SK-N-SH treated with all-trans-retinoic acid at 6 μM for 48 hours (cell line): ENCODE results near the gene TRAPPC6A.
"Not testable (repeated sequence)": the region's sequence is repeated elsewhere in the genome, so short reads cannot be mapped to it uniquely, and the experiment has no call there.

Experiments used
- ATAC-seq: fragments of 200-7000 bp; cut with Tn5 transposase; 3 replicates; pipeline ENCODE4 v1.9.1; 2020; ENCODE audit warnings: mild to moderate bottlenecking, moderate library complexity
- ARNTL ChIP-seq: fragments of 450-650 bp; formaldehyde crosslinking; IDR thresholded peaks from 2 replicates; pipeline ENCODE4 v1.5.0; 2020; ENCODE audit warnings: low read depth, mild to moderate bottlenecking, moderate library complexity, borderline replicate concordance
- BACH2 ChIP-seq: fragments of 250-450 bp; sonication (Bioruptor Pico); IDR thresholded peaks from 2 replicates; pipeline ENCODE4 v1.9.0; 2021; ENCODE audit warnings: mild to moderate bottlenecking, borderline replicate concordance
- CREB5 ChIP-seq: fragments of 250-450 bp; sonication (Bioruptor Pico); IDR thresholded peaks from 2 replicates; pipeline ENCODE4 v1.5.1; 2020; ENCODE audit warnings: low read depth, mild to moderate bottlenecking, moderate library complexity
- CSDC2 ChIP-seq: fragments of 250-450 bp; sonication (Bioruptor Pico); IDR thresholded peaks from 2 replicates; pipeline ENCODE4 v1.5.0; 2020; ENCODE audit warnings: mild to moderate bottlenecking, moderate library complexity
- CSRNP3 ChIP-seq: fragments of 250-450 bp; sonication (Bioruptor Pico); IDR thresholded peaks from 2 replicates; pipeline ENCODE4 v1.5.1; 2021; ENCODE audit warnings: mild to moderate bottlenecking, moderate library complexity
- ESRRG ChIP-seq: fragments of 250-450 bp; sonication (Bioruptor Pico); IDR thresholded peaks from 2 replicates; pipeline ENCODE4 v1.6.1; 2021; ENCODE audit warnings: mild to moderate bottlenecking
- GLIS3 ChIP-seq: fragments of 250-450 bp; sonication (Bioruptor Pico); IDR thresholded peaks from 2 replicates; pipeline ENCODE4 v1.5.0; 2020; ENCODE audit warnings: mild to moderate bottlenecking, moderate library complexity
- ISL1 ChIP-seq: fragments of 250-450 bp; sonication (Bioruptor Pico); IDR thresholded peaks from 2 replicates; pipeline ENCODE4 v2.1.2; 2022; ENCODE audit warnings: mild to moderate bottlenecking, moderate library complexity
- OSR1 ChIP-seq: fragments of 250-450 bp; sonication (Bioruptor Pico); IDR thresholded peaks from 2 replicates; pipeline ENCODE4 v1.8.0; 2022; ENCODE audit warnings: moderate library complexity, mild to moderate bottlenecking, inconsistent platforms
- PATZ1 ChIP-seq: fragments of 250-450 bp; sonication (Bioruptor Pico); IDR thresholded peaks from 2 replicates; pipeline ENCODE4 v1.8.0; 2020; ENCODE audit warnings: mild to moderate bottlenecking, moderate library complexity, borderline replicate concordance
- POU6F1 ChIP-seq: fragments of 250-450 bp; sonication (Bioruptor Pico); IDR thresholded peaks from 2 replicates; pipeline ENCODE4 v1.8.0; 2021; ENCODE audit warnings: low read depth, mild to moderate bottlenecking, moderate library complexity, borderline replicate concordance
- PPARA ChIP-seq: fragments of 250-450 bp; sonication (Bioruptor Pico); IDR thresholded peaks from 2 replicates; pipeline ENCODE4 v1.5.0; 2020; ENCODE audit warnings: mild to moderate bottlenecking, borderline replicate concordance
- RARB ChIP-seq: fragments of 250-450 bp; sonication (Bioruptor Pico); IDR thresholded peaks from 2 replicates; pipeline ENCODE4 v1.8.0; 2021; ENCODE audit warnings: mild to moderate bottlenecking, moderate library complexity
- SNAI2 ChIP-seq: fragments of 250-450 bp; sonication (Bioruptor Pico); IDR thresholded peaks from 2 replicates; pipeline ENCODE4 v1.5.0; 2020; ENCODE audit warnings: mild to moderate bottlenecking, moderate library complexity
- TCF4 ChIP-seq: fragments of 250-450 bp; sonication (Bioruptor Pico); IDR thresholded peaks from 2 replicates; pipeline ENCODE4 v1.8.0; 2021; ENCODE audit warnings: mild to moderate bottlenecking, moderate library complexity, borderline replicate concordance
- TOX ChIP-seq: fragments of 250-450 bp; sonication (Bioruptor Pico); IDR thresholded peaks from 2 replicates; pipeline ENCODE4 v1.8.0; 2021; ENCODE audit warnings: mild to moderate bottlenecking, moderate library complexity, borderline replicate concordance
- TSHZ2 ChIP-seq: fragments of 250-450 bp; sonication (Bioruptor Pico); IDR thresholded peaks from 2 replicates; pipeline ENCODE4 v1.5.0; 2020; ENCODE audit warnings: mild to moderate bottlenecking, moderate library complexity
- ZC3H10 ChIP-seq: fragments of 250-450 bp; sonication (Bioruptor Pico); IDR thresholded peaks from 2 replicates; pipeline ENCODE4 v1.5.1; 2021; ENCODE audit warnings: mild to moderate bottlenecking, moderate library complexity
- ZFP3 ChIP-seq: fragments of 250-450 bp; sonication (Bioruptor Pico); IDR thresholded peaks from 2 replicates; pipeline ENCODE4 v1.5.0; 2020; ENCODE audit warnings: mild to moderate bottlenecking, moderate library complexity
- ZNF565 ChIP-seq: fragments of 450-650 bp; formaldehyde crosslinking; conservative IDR thresholded peaks from 2 replicates; pipeline ENCODE4 v1.5.0; 2020; ENCODE audit warnings: low read depth, mild to moderate bottlenecking, moderate library complexity
- ZNF70 ChIP-seq: fragments of 450-650 bp; formaldehyde crosslinking; IDR thresholded peaks from 2 replicates; pipeline ENCODE4 v1.5.0; 2020; ENCODE audit warnings: mild to moderate bottlenecking, moderate library complexity
- ZNF8 ChIP-seq: fragments of 450-650 bp; formaldehyde crosslinking; IDR thresholded peaks from 2 replicates; pipeline ENCODE4 v1.5.0; 2020; ENCODE audit warnings: mild to moderate bottlenecking, moderate library complexity

TRAPPC6A gene

GRCh38 chr19:45119582-45119981 is 58.5 kb downstream of the TRAPPC6A start:
- ATAC-seq, result no peak
- TF ChIP-seq TCF4 (CRISPR knock-in tag) (no peak), SNAI2 (CRISPR knock-in tag) (no peak), POU6F1 (CRISPR knock-in tag) (no peak), ZNF565 (CRISPR knock-in tag) (no peak), ARNTL (CRISPR knock-in tag) (no peak), ZFP3 (CRISPR knock-in tag) (no peak), ZNF8 (CRISPR knock-in tag) (no peak), TSHZ2 (CRISPR knock-in tag) (no peak), OSR1 (CRISPR knock-in tag) (no peak), ZNF70 (CRISPR knock-in tag) (no peak), BACH2 (CRISPR knock-in tag) (no peak), RARB (no peak)

- ATAC-seq, result not testable (repeated sequence)
Observed at GRCh38 chr19:45118591-45119355, 59.3 kb downstream of the TRAPPC6A start.

GRCh38 chr19:45118106-45118505 is 59.9 kb downstream of the TRAPPC6A start:
- TF ChIP-seq BACH2 (CRISPR knock-in tag), result no peak
- no peak for TF ChIP-seq TOX (CRISPR knock-in tag)
- TF ChIP-seq CSRNP3 (CRISPR knock-in tag), result no peak
- no peak for TF ChIP-seq ZNF8 (CRISPR knock-in tag)
- TF ChIP-seq CSDC2 (CRISPR knock-in tag), result no peak
- TF ChIP-seq OSR1 (CRISPR knock-in tag), result no peak
- no peak for TF ChIP-seq SNAI2 (CRISPR knock-in tag)
- no peak for TF ChIP-seq ZFP3 (CRISPR knock-in tag)
- TF ChIP-seq PATZ1, result no peak
- TF ChIP-seq ESRRG (CRISPR knock-in tag), result no peak
- no peak for TF ChIP-seq ZNF70 (CRISPR knock-in tag)
- TF ChIP-seq CREB5 (CRISPR knock-in tag), result no peak
- no peak for TF ChIP-seq ISL1 (CRISPR knock-in tag)
- TF ChIP-seq ARNTL (CRISPR knock-in tag), result no peak
- no peak for TF ChIP-seq GLIS3 (CRISPR knock-in tag)
- no peak for TF ChIP-seq ZC3H10 (CRISPR knock-in tag)
- TF ChIP-seq PPARA, result no peak
- no peak; the same call in 2 of the 3 replicates for ATAC-seq
